Keratinocyte (primary cell): ENCODE measurements around the gene OTOF. TPM values are rescaled to one million over a fixed set of nuclear protein-coding genes. Genes with fewer than 3 reads are reported as not detected.

ENCODE experiments used
- DNase-seq: peaks from one replicate; pipeline ENCODE4 v3.0.0-alpha.2; 2011; ENCODE audit warnings: low read depth, missing footprints, low spot score
- FAIRE-seq: peaks from 2 replicates; lab custom pipeline; 2011; peaks lifted over from hg19 to GRCh38; lab: Jason Lieb, UNC
- H2AFZ ChIP-seq: 2 replicates; pipeline ENCODE4 v1.6.0; 2012; ENCODE audit warnings: low read length, control low read depth, inconsistent platforms; ENCODE audit not compliant: control insufficient read depth
- H3K27ac ChIP-seq: 2 replicates; pipeline ENCODE4 v1.5.1; 2011; ENCODE audit warnings: low read length; ENCODE audit not compliant: control insufficient read depth, insufficient read depth
- H3K27me3 ChIP-seq: 3 replicates; pipeline ENCODE4 v1.6.0; 2011; ENCODE audit warnings: low read length; ENCODE audit not compliant: control insufficient read depth, insufficient read depth; ENCODE audit errors: extremely low read depth
- H3K36me3 ChIP-seq, 2 experiments: 2 replicates in 1 of 2; 3 replicates in 1 of 2; pipeline ENCODE4 v1.5.1; 2011; ENCODE audit warnings: low read length in 2 of 2, mild to moderate bottlenecking in 1 of 2; ENCODE audit not compliant: control insufficient read depth in 2 of 2, insufficient read depth in 2 of 2; ENCODE audit errors: extremely low read depth in 1 of 2
- H3K4me1 ChIP-seq: 3 replicates; pipeline ENCODE4 v1.5.1; 2011; ENCODE audit warnings: low read length; ENCODE audit not compliant: control insufficient read depth, insufficient read depth; ENCODE audit errors: extremely low read depth
- H3K4me2 ChIP-seq: 3 replicates; pipeline ENCODE4 v1.6.0; 2011; ENCODE audit warnings: low read depth, low read length; ENCODE audit not compliant: control insufficient read depth, insufficient read depth; ENCODE audit errors: extremely low read depth
- H3K4me3 ChIP-seq, 3 experiments: fragments of 200-600 bp in 1 of 3; sonication (generic) in 1 of 3; 2 replicates in 2 of 3; 3 replicates in 1 of 3; pipeline ENCODE4 v1.5.1; 2011 to 2016; ENCODE audit warnings: low read length in 3 of 3, mild to moderate bottlenecking in 3 of 3, control low read depth in 2 of 3, inconsistent platforms in 1 of 3, low read depth in 1 of 3, mixed read lengths in 1 of 3, mixed run types in 1 of 3, moderate library complexity in 1 of 3; ENCODE audit not compliant: control insufficient read depth in 2 of 3, insufficient read depth in 2 of 3; ENCODE audit errors: extremely low read depth in 1 of 3
- H3K79me2 ChIP-seq: 2 replicates; pipeline ENCODE4 v1.6.0; 2012; ENCODE audit warnings: low read length; ENCODE audit not compliant: control insufficient read depth, insufficient read depth
- H3K9ac ChIP-seq: 3 replicates; pipeline ENCODE4 v1.6.0; 2011; ENCODE audit warnings: low read length; ENCODE audit not compliant: control insufficient read depth, insufficient read depth; ENCODE audit errors: extremely low read depth
- H3K9me1 ChIP-seq: 3 replicates; pipeline ENCODE4 v1.6.0; 2011; ENCODE audit warnings: low read length; ENCODE audit not compliant: control insufficient read depth, insufficient read depth; ENCODE audit errors: extremely low read depth
- H3K9me3 ChIP-seq: 2 replicates; pipeline ENCODE4 v1.5.1; 2012; ENCODE audit warnings: low read depth, low read length; ENCODE audit not compliant: control insufficient read depth
- H4K20me1 ChIP-seq: 3 replicates; pipeline ENCODE4 v1.6.0; 2011; ENCODE audit warnings: low read length; ENCODE audit not compliant: control insufficient read depth, insufficient read depth; ENCODE audit errors: extremely low read depth
- EZH2 ChIP-seq: IDR thresholded peaks from one replicate; pipeline ENCODE4 v1.6.1; 2012; ENCODE audit warnings: inconsistent platforms, mild to moderate bottlenecking, low read length, moderate library complexity
- dilution Hi-C: fragments of 300-500 bp; cut with MboI; formaldehyde crosslinking; loops from one replicate; pipeline ENCODE4 v1.7.0; 2020; ENCODE audit warnings: low sequenced_read_pairs; ENCODE audit not compliant: extremely low pct_ligation_motif_present
- polyA plus RNA-seq, 5 experiments: library from polyadenylated mRNA; depleted of rRNA in 3 of 5; stranded (reverse) in 3 of 5; stranded (forward) in 1 of 5; unstranded in 1 of 5; fragments of >200 nt; gene quantifications; 1 replicate in 1 of 5; 2 replicates in 3 of 5; 3 replicates in 1 of 5; pipeline versions ENCODE4 v1.2.1 to v1.2.3, GENCODE V29; 2011 to 2012; ENCODE audit warnings: missing spikeins in 2 of 5, low read depth in 1 of 5, low replicate concordance in 1 of 5
- TF ChIP-seq, protein P1 (sequence below), 3 experiments: IDR thresholded peaks in 1 of 3; conservative IDR thresholded peaks in 1 of 3; optimal IDR thresholded peaks in 1 of 3; 2 replicates in 2 of 3; 3 replicates in 1 of 3; pipeline versions ENCODE3 to v1.5.1; 2011; ENCODE audit warnings: low read length in 3 of 3, mild to moderate bottlenecking in 3 of 3, moderate library complexity in 2 of 3, control low read depth in 1 of 3, inconsistent platforms in 1 of 3; ENCODE audit not compliant: insufficient read depth in 2 of 3; ENCODE audit errors: extremely low read depth in 1 of 3

OTOF gene
- polyA plus RNA-seq, 1 donor (not counting 4 experiments of a cell fraction or from before 2014, with no cell fraction given): not detected

DNA sequence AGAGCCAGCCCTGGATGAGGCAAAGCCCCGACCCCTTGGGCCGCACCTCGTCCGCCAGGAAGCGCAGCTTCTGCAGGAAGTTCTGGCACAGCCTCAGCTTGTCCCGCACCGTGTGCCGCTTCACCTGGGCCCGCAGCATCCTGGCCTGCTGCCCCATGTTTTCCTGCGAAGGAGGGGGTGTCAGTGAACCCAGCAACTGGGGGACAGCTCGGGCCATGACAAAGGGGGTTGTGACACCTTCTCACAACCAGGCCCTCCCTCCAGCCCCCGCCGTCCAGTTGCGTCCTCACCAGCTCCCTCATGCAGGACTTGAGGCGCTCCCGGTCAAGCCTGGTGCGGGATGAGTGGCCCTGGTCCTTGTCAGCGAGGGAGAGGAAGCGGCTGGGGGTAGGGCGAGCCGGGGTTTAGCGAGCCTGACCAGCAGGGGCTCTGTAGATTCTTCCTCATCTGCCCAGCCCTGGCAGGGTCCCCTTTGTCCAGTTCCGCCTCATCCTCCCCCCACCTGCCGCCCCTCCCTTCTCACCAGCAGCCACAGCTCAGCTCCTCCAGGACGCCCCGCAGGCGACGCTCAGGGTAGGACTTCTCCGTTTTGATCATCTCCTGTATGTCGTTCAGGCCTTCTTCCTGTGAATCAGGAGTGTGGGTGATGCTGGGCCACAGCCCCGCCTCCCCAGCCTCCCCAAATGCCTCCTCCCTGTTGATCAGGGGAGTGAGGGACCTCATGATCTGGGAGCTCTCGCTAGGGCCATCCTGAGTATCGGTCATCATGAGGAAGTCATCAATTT lies 606 bp downstream of the OTOF start:
- H3K9ac ChIP-seq: no peak overlapping the region
- no peaks in the 10 kb centered on the region for H3K9me3 ChIP-seq
- dilution Hi-C loops: no loop called here
- no peak overlapping the region for H2AFZ ChIP-seq
- no peak overlapping the region for H3K4me3 ChIP-seq
- no peak for TF ChIP-seq EZH2
- TF ChIP-seq, protein P1, sequence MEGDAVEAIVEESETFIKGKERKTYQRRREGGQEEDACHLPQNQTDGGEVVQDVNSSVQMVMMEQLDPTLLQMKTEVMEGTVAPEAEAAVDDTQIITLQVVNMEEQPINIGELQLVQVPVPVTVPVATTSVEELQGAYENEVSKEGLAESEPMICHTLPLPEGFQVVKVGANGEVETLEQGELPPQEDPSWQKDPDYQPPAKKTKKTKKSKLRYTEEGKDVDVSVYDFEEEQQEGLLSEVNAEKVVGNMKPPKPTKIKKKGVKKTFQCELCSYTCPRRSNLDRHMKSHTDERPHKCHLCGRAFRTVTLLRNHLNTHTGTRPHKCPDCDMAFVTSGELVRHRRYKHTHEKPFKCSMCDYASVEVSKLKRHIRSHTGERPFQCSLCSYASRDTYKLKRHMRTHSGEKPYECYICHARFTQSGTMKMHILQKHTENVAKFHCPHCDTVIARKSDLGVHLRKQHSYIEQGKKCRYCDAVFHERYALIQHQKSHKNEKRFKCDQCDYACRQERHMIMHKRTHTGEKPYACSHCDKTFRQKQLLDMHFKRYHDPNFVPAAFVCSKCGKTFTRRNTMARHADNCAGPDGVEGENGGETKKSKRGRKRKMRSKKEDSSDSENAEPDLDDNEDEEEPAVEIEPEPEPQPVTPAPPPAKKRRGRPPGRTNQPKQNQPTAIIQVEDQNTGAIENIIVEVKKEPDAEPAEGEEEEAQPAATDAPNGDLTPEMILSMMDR (optimal IDR thresholded peaks at IDR 0.05 in 1 of 3, IDR thresholded peaks at IDR 0.05 in 1 of 3, conservative IDR thresholded peaks at IDR 0.05 in 1 of 3; ENCODE audit: extremely low read depth in 1 of 3, insufficient read depth in 2 of 3, low read length in 3 of 3): no peak
- DNase-seq: no peak
- no peaks in the 10 kb centered on the region for H3K9me1 ChIP-seq
- H3K79me2 ChIP-seq: no peaks in the 10 kb centered on the region
- no peak for FAIRE-seq
- H3K27ac ChIP-seq: no peak overlapping the region
- no peaks in the 10 kb centered on the region for H4K20me1 ChIP-seq
- no peaks in the 10 kb centered on the region for H3K4me1 ChIP-seq
- no peaks in the 10 kb centered on the region for H3K36me3 ChIP-seq
- H3K4me2 ChIP-seq: no peak overlapping the region
- no peaks in the 10 kb centered on the region for H3K27me3 ChIP-seq

DNA sequence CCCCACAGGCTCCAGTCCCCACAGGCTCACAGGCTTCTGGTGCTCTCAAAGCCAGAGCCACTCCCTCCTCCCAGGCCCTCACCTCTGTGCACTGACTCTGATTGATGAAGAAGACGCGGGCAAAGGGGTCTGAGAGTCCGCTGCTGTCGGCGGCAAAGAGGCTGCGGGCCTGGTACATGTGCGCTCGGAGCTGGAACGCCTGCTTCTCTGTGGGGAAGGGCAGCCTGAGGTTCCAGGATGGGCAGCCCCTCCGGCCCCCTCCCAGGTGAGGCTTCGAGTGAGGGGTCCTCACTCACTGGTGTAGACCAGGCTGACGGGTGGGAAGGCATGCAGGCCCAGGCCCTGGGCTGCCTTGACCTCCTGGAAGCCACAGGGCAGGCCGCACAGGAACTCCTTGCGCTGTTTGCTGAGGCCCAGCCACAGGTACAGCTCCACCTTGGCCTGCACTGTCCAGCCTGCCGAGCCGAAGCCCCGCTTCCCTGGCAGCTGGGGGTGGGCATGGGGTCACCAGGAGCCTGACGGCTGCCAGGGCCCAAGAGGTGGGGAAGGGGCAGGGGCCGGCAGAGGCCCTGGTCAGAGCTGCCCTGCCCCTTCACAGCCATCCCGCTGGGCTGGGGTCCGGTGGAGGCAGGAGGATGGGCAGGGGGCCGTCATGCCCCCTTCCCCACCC lies 2.0 kb downstream of the OTOF start:
- no peaks in the 10 kb centered on the region for H3K9me1 ChIP-seq
- H3K4me1 ChIP-seq: no peaks in the 10 kb centered on the region
- H4K20me1 ChIP-seq: no peaks in the 10 kb centered on the region
- no peak overlapping the region for H2AFZ ChIP-seq
- no peak overlapping the region for H3K27ac ChIP-seq
- DNase-seq: no peak
- no peak for TF ChIP-seq EZH2
- TF ChIP-seq, protein P1 (optimal IDR thresholded peaks at IDR 0.05 in 1 of 3, IDR thresholded peaks at IDR 0.05 in 1 of 3, conservative IDR thresholded peaks at IDR 0.05 in 1 of 3; ENCODE audit: extremely low read depth in 1 of 3, insufficient read depth in 2 of 3, low read length in 3 of 3): no peak
- no peak for FAIRE-seq
- no peak overlapping the region for H3K4me3 ChIP-seq
- H3K27me3 ChIP-seq: no peaks in the 10 kb centered on the region
- dilution Hi-C loops: no loop called here
- no peaks in the 10 kb centered on the region for H3K79me2 ChIP-seq
- no peak overlapping the region for H3K9ac ChIP-seq
- H3K36me3 ChIP-seq: no peaks in the 10 kb centered on the region
- no peaks in the 10 kb centered on the region for H3K9me3 ChIP-seq
- H3K4me2 ChIP-seq: no peak overlapping the region
